Measurements from ENCODE around the gene MAST4. TPM values are rescaled to one million over a fixed set of nuclear protein-coding genes. Genes with fewer than 3 reads are reported as not detected.

The MAST4 gene
- total RNA-seq, 1 donor from 2014 or later: 10.4 TPM

GRCh38 chr5:66966439-66966838 lies 370.2 kb downstream of the MAST4 start:
- Histone ChIP-seq H3K27me3 (ENCODE audit: control insufficient read depth in 3 of 3, insufficient read depth in 3 of 3, low read length in 3 of 3) (no peaks in the 10 kb centered on the region), H3K27ac (ENCODE audit: low read depth, low read length) (no peak overlapping the region), H3K9me3 (ENCODE audit: control insufficient read depth in 3 of 3, low read length in 3 of 3) (no peaks in the 10 kb centered on the region), H3K36me3 (ENCODE audit: control insufficient read depth in 3 of 3, insufficient read depth in 3 of 3, low read length in 3 of 3) (no peaks in the 10 kb centered on the region), H3K9ac (ENCODE audit: low read depth in 1 of 3, low read length in 3 of 3) (no peak overlapping the region), H3K4me1 (ENCODE audit: control insufficient read depth in 3 of 3, insufficient read depth in 3 of 3, low read length in 3 of 3) (peaks cover 0 to 2% (median 0%) of the 10 kb centered on the region in 3 donors), H3K4me3 (ENCODE audit: low read length in 3 of 3) (no peak overlapping the region)

- Histone ChIP-seq H3K4me3 (ENCODE audit: low read length in 3 of 3) (no peak overlapping the region), H3K9ac (ENCODE audit: low read depth in 1 of 3, low read length in 3 of 3) (no peak overlapping the region), H3K36me3 (ENCODE audit: control insufficient read depth in 3 of 3, insufficient read depth in 3 of 3, low read length in 3 of 3) (no peaks in the 10 kb centered on the region), H3K27me3 (ENCODE audit: control insufficient read depth in 3 of 3, insufficient read depth in 3 of 3, low read length in 3 of 3) (no peaks in the 10 kb centered on the region), H3K27ac (ENCODE audit: low read depth, low read length) (no peak overlapping the region), H3K9me3 (ENCODE audit: control insufficient read depth in 3 of 3, low read length in 3 of 3) (no peaks in the 10 kb centered on the region), H3K4me1 (ENCODE audit: control insufficient read depth in 3 of 3, insufficient read depth in 3 of 3, low read length in 3 of 3) (peaks cover 0 to 2% (median 0%) of the 10 kb centered on the region in 3 donors)
Observed at GRCh38 chr5:66967102-66967501, 370.9 kb downstream of the MAST4 start.

DNA sequence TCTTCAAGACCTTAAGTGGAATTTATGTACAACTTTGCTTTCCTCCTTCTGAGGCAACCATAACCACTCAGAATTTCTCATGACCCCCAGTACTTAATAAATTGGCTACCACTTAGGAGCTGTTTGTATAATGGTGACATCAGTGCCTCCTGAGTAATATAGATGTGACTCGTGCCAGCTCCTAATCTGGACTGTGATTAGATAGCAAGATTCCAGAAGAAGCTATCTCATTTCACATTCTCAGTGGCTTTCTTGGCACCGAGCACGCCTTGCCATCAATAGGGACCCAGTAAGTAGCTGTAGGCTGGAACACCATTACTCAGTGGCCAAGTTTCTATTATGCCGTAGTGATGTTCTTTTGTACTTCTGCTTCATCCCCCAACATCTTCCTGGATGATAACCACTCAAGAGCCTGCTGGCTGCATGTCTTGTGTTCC lies 371.7 kb downstream of the MAST4 start:
- no peaks in the 10 kb centered on the region for H3K9me3 ChIP-seq (ENCODE audit: control insufficient read depth in 3 of 3, low read length in 3 of 3)
- peaks cover 0 to 2% (median 0%) of the 10 kb centered on the region in 3 donors for H3K4me1 ChIP-seq (ENCODE audit: control insufficient read depth in 3 of 3, insufficient read depth in 3 of 3, low read length in 3 of 3)
- H3K9ac ChIP-seq (ENCODE audit: low read depth in 1 of 3, low read length in 3 of 3): no peak overlapping the region
- H3K27me3 ChIP-seq (ENCODE audit: control insufficient read depth in 3 of 3, insufficient read depth in 3 of 3, low read length in 3 of 3): no peaks in the 10 kb centered on the region
- H3K27ac ChIP-seq (ENCODE audit: low read depth, low read length): no peak overlapping the region
- H3K36me3 ChIP-seq (ENCODE audit: control insufficient read depth in 3 of 3, insufficient read depth in 3 of 3, low read length in 3 of 3): no peaks in the 10 kb centered on the region
- no peak overlapping the region for H3K4me3 ChIP-seq (ENCODE audit: low read length in 3 of 3)

- no peaks in the 10 kb centered on the region for H3K9me3 ChIP-seq (ENCODE audit: control insufficient read depth in 3 of 3, low read length in 3 of 3)
- H3K9ac ChIP-seq (ENCODE audit: low read depth in 1 of 3, low read length in 3 of 3): no peak overlapping the region
- H3K27me3 ChIP-seq (ENCODE audit: control insufficient read depth in 3 of 3, insufficient read depth in 3 of 3, low read length in 3 of 3): no peaks in the 10 kb centered on the region
- no peaks in the 10 kb centered on the region for H3K36me3 ChIP-seq (ENCODE audit: control insufficient read depth in 3 of 3, insufficient read depth in 3 of 3, low read length in 3 of 3)
- peaks cover 0 to 2% (median 0%) of the 10 kb centered on the region in 3 donors for H3K4me1 ChIP-seq (ENCODE audit: control insufficient read depth in 3 of 3, insufficient read depth in 3 of 3, low read length in 3 of 3)
- no peak overlapping the region for H3K4me3 ChIP-seq (ENCODE audit: low read length in 3 of 3)
- no peak overlapping the region for H3K27ac ChIP-seq (ENCODE audit: low read depth, low read length)
Observed at GRCh38 chr5:66969484-66969883, 373.3 kb downstream of the MAST4 start.

GRCh38 chr5:66969963-66970362 lies 373.8 kb downstream of the MAST4 start:
- Histone ChIP-seq H3K36me3 (ENCODE audit: control insufficient read depth in 3 of 3, insufficient read depth in 3 of 3, low read length in 3 of 3) (no peaks in the 10 kb centered on the region), H3K9me3 (ENCODE audit: control insufficient read depth in 3 of 3, low read length in 3 of 3) (no peaks in the 10 kb centered on the region), H3K4me3 (ENCODE audit: low read length in 3 of 3) (no peak overlapping the region), H3K27ac (ENCODE audit: low read depth, low read length) (no peak overlapping the region), H3K9ac (ENCODE audit: low read depth in 1 of 3, low read length in 3 of 3) (no peak overlapping the region), H3K27me3 (ENCODE audit: control insufficient read depth in 3 of 3, insufficient read depth in 3 of 3, low read length in 3 of 3) (no peaks in the 10 kb centered on the region), H3K4me1 (ENCODE audit: control insufficient read depth in 3 of 3, insufficient read depth in 3 of 3, low read length in 3 of 3) (peaks cover 0 to 2% (median 0%) of the 10 kb centered on the region in 3 donors)

DNA sequence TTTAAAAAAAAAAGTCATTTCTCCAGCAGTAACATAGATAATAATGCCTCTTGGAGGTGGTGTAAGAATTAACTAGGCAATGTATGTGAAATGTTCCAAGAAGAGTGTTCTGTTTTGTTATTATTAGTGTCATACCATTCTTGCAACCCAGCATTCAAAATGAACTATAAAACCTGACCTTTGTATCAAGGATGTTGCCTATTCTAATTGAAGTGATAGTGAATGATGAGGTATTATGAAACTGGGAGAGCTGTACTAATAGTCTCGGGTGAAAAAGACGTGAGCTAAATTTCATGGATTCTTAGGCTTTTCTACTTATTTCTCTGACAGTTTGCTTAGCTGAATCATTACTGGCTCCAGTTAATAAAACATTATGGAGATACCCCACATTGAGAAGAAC lies 375.8 kb downstream of the MAST4 start:
- H3K4me1 ChIP-seq (ENCODE audit: control insufficient read depth in 3 of 3, insufficient read depth in 3 of 3, low read length in 3 of 3): peaks cover 0 to 2% (median 0%) of the 10 kb centered on the region in 3 donors
- H3K9me3 ChIP-seq (ENCODE audit: control insufficient read depth in 3 of 3, low read length in 3 of 3): no peaks in the 10 kb centered on the region
- no peak overlapping the region for H3K27ac ChIP-seq (ENCODE audit: low read depth, low read length)
- no peak overlapping the region for H3K4me3 ChIP-seq (ENCODE audit: low read length in 3 of 3)
- H3K9ac ChIP-seq (ENCODE audit: low read depth in 1 of 3, low read length in 3 of 3): no peak overlapping the region
- no peaks in the 10 kb centered on the region for H3K36me3 ChIP-seq (ENCODE audit: control insufficient read depth in 3 of 3, insufficient read depth in 3 of 3, low read length in 3 of 3)
- H3K27me3 ChIP-seq (ENCODE audit: control insufficient read depth in 3 of 3, insufficient read depth in 3 of 3, low read length in 3 of 3): no peaks in the 10 kb centered on the region

DNA sequence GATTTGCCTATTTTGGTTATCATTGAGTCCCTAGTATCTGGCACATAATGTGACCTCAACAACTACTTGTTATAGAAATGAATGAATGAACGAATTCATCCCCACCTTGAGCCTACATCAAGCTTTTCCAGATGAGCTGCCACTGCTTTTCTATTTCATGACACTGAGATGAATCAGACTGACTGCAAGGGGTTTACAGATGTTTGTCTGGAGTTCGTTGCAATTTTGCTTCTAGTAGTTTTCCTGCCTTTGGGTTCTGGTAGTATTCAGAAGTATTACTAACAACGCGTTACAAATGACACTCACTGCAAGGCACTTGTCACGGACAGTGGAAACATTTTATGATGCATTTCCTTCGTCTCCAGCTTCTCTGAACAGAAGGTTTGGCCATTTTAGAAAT lies 378.1 kb downstream of the MAST4 start:
- no peaks in the 10 kb centered on the region for H3K9me3 ChIP-seq (ENCODE audit: control insufficient read depth in 3 of 3, low read length in 3 of 3)
- no peak overlapping the region for H3K4me3 ChIP-seq (ENCODE audit: low read length in 3 of 3)
- H3K4me1 ChIP-seq (ENCODE audit: control insufficient read depth in 3 of 3, insufficient read depth in 3 of 3, low read length in 3 of 3): no peaks in the 10 kb centered on the region
- H3K9ac ChIP-seq (ENCODE audit: low read depth in 1 of 3, low read length in 3 of 3): no peak overlapping the region
- H3K27ac ChIP-seq (ENCODE audit: low read depth, low read length): no peak overlapping the region
- no peaks in the 10 kb centered on the region for H3K36me3 ChIP-seq (ENCODE audit: control insufficient read depth in 3 of 3, insufficient read depth in 3 of 3, low read length in 3 of 3)
- H3K27me3 ChIP-seq (ENCODE audit: control insufficient read depth in 3 of 3, insufficient read depth in 3 of 3, low read length in 3 of 3): no peaks in the 10 kb centered on the region

DNA sequence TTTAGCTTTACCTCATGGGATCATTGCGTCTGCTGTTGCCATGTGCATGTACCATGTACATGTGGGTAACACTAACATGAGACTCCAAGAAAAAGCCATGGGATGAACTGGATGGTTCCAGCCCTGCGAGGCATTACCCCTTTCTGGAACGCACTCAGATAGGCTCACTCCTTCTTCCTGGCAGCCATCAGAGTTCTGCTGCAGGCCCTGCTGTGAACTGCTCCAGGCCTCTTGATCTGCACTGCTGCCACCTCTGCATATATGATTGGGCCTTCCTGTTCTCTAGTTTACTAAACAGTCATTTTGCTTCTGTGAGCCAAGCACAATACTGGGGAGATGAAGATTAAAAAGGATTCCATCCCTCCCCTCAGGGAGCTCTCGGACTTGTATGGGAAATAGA lies 379.9 kb downstream of the MAST4 start:
- H3K27ac ChIP-seq (ENCODE audit: low read depth, low read length): no peak overlapping the region
- no peaks in the 10 kb centered on the region for H3K36me3 ChIP-seq (ENCODE audit: control insufficient read depth in 3 of 3, insufficient read depth in 3 of 3, low read length in 3 of 3)
- no peak overlapping the region for H3K4me3 ChIP-seq (ENCODE audit: low read length in 3 of 3)
- H3K27me3 ChIP-seq (ENCODE audit: control insufficient read depth in 3 of 3, insufficient read depth in 3 of 3, low read length in 3 of 3): no peaks in the 10 kb centered on the region
- H3K4me1 ChIP-seq (ENCODE audit: control insufficient read depth in 3 of 3, insufficient read depth in 3 of 3, low read length in 3 of 3): no peaks in the 10 kb centered on the region
- no peak overlapping the region for H3K9ac ChIP-seq (ENCODE audit: low read depth in 1 of 3, low read length in 3 of 3)
- H3K9me3 ChIP-seq (ENCODE audit: control insufficient read depth in 3 of 3, low read length in 3 of 3): no peaks in the 10 kb centered on the region

GRCh38 chr5:66979738-66980137 lies 383.5 kb downstream of the MAST4 start:
- no peak overlapping the region for H3K4me3 ChIP-seq (ENCODE audit: low read length in 3 of 3)
- no peaks in the 10 kb centered on the region for H3K9me3 ChIP-seq (ENCODE audit: control insufficient read depth in 3 of 3, low read length in 3 of 3)
- H3K27ac ChIP-seq (ENCODE audit: low read depth, low read length): no peak overlapping the region
- H3K36me3 ChIP-seq (ENCODE audit: control insufficient read depth in 3 of 3, insufficient read depth in 3 of 3, low read length in 3 of 3): no peaks in the 10 kb centered on the region
- H3K9ac ChIP-seq (ENCODE audit: low read depth in 1 of 3, low read length in 3 of 3): no peak overlapping the region
- H3K27me3 ChIP-seq (ENCODE audit: control insufficient read depth in 3 of 3, insufficient read depth in 3 of 3, low read length in 3 of 3): no peaks in the 10 kb centered on the region
- H3K4me1 ChIP-seq (ENCODE audit: control insufficient read depth in 3 of 3, insufficient read depth in 3 of 3, low read length in 3 of 3): no peaks in the 10 kb centered on the region

GRCh38 chr5:66981266-66982055 lies 385.3 kb downstream of the MAST4 start:
- Histone ChIP-seq H3K4me1 (ENCODE audit: control insufficient read depth in 3 of 3, insufficient read depth in 3 of 3, low read length in 3 of 3) (no peaks in the 10 kb centered on the region), H3K9me3 (ENCODE audit: control insufficient read depth in 3 of 3, low read length in 3 of 3) (no peaks in the 10 kb centered on the region), H3K9ac (ENCODE audit: low read depth in 1 of 3, low read length in 3 of 3) (no peak overlapping the region), H3K27ac (ENCODE audit: low read depth, low read length) (no peak overlapping the region), H3K36me3 (ENCODE audit: control insufficient read depth in 3 of 3, insufficient read depth in 3 of 3, low read length in 3 of 3) (no peaks in the 10 kb centered on the region), H3K27me3 (ENCODE audit: control insufficient read depth in 3 of 3, insufficient read depth in 3 of 3, low read length in 3 of 3) (no peaks in the 10 kb centered on the region), H3K4me3 (ENCODE audit: low read length in 3 of 3) (no peak overlapping the region)
